HG03064 (cell line): Measurements from ENCODE around the gene HMX3.

Experiments
- ATAC-seq: cut with Tn5 transposase; IDR thresholded peaks from one replicate; pipeline ENCODE4 v1.9.1; 2021; ENCODE audit warnings: low read depth; ENCODE audit not compliant: unreplicated experiment

The HMX3 gene

DNA sequence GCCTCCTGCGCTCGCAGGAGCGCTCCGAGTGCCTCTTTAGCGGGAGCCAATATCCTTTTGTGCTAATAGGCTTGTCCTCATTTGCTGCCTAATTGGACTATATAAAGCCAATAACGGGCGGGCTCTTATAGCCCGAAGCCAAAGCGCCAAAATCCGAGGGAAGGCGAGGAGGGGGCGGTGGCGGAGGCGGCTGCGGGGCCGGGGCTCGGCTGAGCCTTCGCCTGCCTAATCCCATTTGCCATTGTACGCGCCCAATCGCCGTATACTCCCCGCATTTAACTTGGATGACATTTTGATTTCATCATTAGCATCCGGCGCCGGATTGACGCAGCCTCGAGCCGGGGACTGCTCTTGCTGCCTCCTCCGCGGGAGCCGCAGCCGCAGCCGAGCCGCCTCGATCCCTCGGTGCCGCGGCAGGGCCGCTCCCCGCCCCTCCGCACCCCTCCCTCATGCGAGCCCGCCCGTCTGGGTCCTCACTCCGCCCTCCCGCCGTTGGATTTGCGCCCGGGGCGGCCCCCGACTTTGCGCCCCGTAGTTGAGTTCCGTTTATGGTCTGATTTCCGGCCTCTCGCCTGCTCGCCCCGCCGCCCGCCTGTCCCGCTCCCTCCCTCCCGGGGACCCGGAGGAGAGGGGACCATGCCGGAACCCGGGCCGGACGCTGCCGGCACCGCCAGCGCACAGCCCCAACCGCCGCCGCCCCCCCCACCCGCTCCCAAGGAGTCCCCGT, at the start of gene HMX3:
Gene HMX3, plus strand, starts transcription at position 556 of the 727 bp plus-strand sequence. Its CDS starts 81 bp downstream, at position 637.
- ATAC-seq = no peak

DNA sequence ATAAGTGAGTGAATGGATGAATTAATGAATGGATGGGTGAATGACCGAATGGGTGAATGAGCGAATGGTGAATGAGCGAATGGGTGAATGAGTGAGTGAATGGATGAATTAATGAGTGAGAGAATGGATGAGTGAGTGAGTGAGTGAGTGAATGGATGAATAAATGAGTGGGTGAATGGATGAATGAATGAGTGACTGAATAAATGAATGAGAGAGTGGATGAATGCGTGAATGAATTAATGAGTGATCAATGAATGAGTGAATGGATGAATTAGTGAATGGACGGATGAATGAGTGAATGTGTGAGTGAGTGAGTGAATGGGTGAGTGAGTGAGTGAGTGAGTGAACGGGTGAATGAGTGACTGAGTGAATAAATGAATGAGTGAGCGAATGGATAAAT, 49.5 kb upstream of the HMX3 start:
- no peak for ATAC-seq

GRCh38 chr10:123087348-123087747, 48.4 kb upstream of the HMX3 start:
- ATAC-seq = no peak

- no peak for ATAC-seq
These were observed 48.0 kb upstream of the HMX3 start for GRCh38 chr10:123087786-123088185.

- no peak for ATAC-seq
These were observed 42.9 kb upstream of the HMX3 start for GRCh38 chr10:123092635-123093414.

DNA sequence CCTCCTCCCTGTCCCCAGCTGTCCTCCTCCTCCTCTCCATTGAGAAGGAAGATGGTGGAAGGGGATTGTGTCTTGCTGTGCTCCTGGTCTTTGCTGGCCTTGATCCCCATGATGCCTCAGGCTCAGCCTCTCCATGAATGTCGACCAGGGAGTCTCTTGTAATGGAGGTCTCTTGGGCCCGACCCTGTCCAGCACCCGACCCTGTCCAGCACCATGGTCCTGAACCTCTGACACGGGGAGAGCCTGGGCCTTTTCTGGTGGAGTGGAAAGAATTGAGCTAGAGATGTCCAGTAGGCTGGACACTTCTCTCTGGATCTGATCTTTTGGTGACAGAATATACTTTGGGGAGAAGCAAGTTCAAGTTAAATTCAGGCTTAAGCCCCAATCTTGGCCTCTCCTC, 42.3 kb upstream of the HMX3 start:
- ATAC-seq = no peak

DNA sequence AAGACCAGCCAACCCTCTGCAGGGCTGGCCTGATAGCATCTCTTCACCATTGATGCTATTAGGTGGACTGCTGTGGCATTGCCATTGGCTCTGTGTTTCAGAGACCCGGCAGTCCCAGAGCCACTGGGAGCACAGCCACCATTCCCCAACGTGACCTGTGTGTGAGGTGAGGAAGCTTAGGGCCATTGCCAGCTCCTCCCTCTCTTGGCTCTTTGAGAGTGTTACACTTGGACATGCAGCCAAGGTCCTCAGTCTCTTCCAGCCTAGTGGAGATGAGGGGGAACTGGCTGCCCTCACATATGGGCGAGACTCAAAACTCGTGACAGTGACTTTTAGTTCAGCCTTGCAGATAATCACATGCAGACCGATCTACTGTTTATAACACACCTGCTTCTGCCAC, 39.3 kb upstream of the HMX3 start:
- no peak for ATAC-seq

DNA sequence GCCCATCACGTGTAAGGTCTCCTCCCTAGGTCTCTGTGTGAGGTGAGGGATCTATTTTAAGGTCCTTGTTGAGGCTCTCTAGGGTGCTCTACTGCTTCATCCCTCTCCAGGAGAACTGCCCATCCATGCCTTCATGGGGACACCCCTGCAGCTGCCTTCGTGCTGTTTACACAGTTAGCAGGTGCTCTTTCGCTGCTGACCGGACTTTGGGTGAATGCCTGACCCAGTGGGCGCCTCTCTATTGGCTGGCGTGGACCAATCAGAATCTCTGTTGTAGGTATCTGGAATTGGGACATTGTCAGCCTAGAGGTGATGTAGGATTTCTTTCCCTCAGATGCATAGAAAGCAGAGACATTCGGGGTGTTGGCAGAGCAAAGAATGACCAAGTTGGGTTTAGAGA, 38.7 kb upstream of the HMX3 start:
- no peak for ATAC-seq

GRCh38 chr10:123100030-123100762, 35.6 kb upstream of the HMX3 start:
- no peak for ATAC-seq

DNA sequence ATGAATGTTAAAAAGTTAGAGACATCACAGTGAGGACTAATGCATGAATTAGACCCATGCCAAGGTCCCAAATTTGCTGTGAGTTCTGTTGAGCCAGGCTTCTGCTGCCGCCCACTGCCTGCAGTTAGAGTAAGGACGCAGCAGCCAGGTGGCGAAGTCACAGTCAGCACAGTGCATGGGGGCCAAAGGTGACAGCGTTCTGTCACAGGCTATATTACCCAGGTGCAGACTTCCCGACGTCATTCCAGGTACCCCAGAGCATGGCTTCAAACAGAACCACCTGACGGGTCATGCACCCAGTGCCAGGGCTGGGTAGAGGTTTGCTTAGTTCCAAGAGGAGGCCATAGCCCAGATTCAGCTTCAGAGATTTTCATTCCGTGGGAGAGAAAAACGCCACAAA, 33.9 kb upstream of the HMX3 start:
- no peak for ATAC-seq

DNA sequence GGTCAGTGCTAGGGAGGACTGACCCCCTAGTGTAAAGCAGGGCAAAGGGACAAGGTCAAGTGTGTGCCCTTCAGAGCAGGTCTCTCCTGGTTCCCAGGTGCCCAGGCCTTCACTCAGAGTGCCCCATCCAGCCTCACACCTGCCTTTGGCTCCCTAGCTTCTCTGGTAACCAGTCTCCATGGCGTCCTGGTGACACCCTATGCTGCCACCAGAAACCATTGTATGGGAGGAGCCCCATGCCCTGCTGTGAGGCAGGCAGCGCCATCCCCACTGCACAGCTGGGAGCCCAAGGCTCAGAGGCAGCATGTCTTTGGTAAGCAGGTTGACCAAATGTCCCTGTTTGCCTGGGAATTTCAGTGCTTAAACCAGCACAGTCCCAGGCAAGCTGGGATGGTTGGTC, 33.1 kb upstream of the HMX3 start:
- no peak for ATAC-seq

- no peak for ATAC-seq
These were observed 31.8 kb upstream of the HMX3 start for GRCh38 chr10:123103944-123104343.

GRCh38 chr10:123109466-123109865, 26.3 kb upstream of the HMX3 start:
- ATAC-seq = no peak

- no peak for ATAC-seq
These were observed 17.9 kb upstream of the HMX3 start for GRCh38 chr10:123117644-123118417.

GRCh38 chr10:123119081-123119480, 16.7 kb upstream of the HMX3 start:
- no peak for ATAC-seq

- no peak for ATAC-seq
These were observed 9.5 kb upstream of the HMX3 start for GRCh38 chr10:123126246-123126645.

- no peak for ATAC-seq
These were observed 6.0 kb upstream of the HMX3 start for GRCh38 chr10:123129618-123130271.

DNA sequence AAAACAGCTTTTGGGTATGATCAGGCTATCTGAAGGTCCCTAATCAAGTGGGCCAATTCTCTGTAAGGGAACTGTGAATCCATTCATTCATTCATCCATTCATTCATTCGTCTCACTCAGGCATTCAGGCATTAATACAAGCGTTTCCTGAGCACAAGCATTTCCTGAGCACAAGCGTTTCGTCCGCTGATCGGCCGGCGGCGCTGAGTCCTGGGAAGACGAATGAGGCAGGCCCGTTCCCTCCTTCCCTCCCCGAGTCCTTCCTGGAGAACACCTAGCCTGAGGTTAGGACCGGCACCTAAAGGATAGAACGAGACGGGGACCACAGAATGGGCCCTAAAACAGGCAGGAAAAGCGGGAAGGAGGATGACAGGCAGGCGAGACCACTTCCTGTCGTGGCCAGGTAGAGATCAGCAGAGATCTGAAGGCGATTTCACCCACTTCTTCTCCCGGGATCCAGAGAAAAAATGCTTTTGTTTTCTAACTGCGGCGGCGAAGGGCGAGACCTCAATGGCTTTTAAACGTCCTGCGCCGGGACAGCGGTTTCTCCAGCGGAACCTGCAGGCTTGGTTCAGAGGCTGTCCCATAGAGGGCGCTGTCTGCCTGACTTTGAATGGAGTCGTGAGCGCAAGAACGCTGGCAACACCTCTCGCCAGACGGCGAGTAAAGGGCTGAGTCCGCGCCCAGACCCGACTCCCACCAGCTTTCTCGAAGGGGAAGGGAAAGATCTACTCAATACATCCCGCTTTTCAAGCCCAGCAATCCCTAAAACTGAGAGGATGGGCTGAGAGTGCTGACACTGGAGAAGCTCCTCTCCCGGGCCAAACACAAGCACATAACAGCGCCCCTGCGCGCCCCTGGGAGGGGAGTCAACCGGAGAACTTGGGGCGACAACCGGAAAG, 2.9 kb upstream of the HMX3 start:
- ATAC-seq = no peak
